ENCODE results near the gene TRIM54.

The TRIM54 gene, protein sequence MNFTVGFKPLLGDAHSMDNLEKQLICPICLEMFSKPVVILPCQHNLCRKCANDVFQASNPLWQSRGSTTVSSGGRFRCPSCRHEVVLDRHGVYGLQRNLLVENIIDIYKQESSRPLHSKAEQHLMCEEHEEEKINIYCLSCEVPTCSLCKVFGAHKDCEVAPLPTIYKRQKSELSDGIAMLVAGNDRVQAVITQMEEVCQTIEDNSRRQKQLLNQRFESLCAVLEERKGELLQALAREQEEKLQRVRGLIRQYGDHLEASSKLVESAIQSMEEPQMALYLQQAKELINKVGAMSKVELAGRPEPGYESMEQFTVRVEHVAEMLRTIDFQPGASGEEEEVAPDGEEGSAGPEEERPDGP

DNA sequence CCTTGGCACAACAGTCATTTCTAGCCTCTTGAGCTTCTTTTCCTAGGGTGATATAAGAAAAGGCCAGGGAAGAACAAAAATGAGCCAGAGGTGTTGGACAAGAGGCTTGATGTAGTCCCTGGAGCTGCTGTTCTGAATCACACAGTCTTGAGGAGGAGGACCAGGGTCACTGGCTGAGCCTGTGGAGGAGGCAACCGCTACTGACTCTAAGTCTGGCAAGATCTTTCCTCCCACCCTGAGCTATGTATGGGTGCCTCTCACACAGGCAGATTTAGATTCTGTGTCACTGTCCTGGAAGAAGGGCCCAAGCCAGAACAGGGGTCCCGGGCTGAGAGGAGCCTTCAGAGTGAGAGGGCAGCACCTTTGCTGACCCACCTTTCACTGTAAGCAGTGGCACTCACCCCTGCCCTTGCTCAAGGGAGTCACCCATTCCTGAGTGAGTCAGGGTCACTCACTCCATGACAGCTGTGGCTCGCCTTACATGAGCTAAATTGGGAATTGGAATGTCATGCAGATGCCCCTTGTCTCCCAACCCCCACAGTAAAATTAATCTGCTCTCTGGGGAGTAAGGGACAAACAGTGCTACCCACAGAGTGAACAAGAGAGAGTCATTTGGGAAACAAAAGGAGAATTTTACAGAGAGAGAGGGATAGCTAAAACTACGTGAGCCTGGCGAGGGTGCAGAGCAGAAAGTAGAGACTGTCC is at the start of gene TRIM54:
Gene TRIM54 (plus strand): TSS at position 575 of the 705 bp plus-strand sequence. CDS start 303 bp downstream, outside the sequence.
- Histone ChIP-seq H3K79me2 (ENCODE audit: control insufficient read depth, insufficient read depth, low read length, unreplicated experiment) (no peaks in the 10 kb centered on the region), H2AFZ (ENCODE audit: low read length, unreplicated experiment) (no peak within 1 kb of the TSS), H3K4me3 (ENCODE audit: low read depth, low read length) (no peak within 1 kb of the TSS), H3K27me3 (ENCODE audit: insufficient read depth, low read length) (peaks cover 13% of the 10 kb centered on the region), H3K4me1 (ENCODE audit: control insufficient read depth, insufficient read depth, low read length, unreplicated experiment) (peaks cover 32% of the 10 kb centered on the region), H3K27ac (ENCODE audit: low read depth, low read length) (no peak within 1 kb of the TSS), H3K36me3 (ENCODE audit: insufficient read depth, low read length) (no peaks in the 10 kb centered on the region)

DNA sequence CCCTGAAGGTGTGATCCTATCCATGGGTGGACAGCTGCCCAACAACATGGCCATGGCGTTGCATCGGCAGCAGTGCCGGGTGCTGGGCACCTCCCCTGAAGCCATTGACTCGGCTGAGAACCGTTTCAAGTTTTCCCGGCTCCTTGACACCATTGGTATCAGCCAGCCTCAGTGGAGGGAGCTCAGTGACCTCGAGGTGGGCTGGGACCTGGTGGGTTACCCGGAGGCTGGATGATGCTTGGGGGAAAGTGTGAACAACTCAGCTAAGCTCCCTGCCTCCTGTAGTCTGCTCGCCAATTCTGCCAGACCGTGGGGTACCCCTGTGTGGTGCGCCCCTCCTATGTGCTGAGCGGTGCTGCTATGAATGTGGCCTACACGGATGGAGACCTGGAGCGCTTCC is 48.9 kb upstream of the TRIM54 start:
- H3K36me3 ChIP-seq (ENCODE audit: insufficient read depth, low read length) = peaks cover 22% of the 10 kb centered on the region; the same call in 1 of the 2 replicates
- no peak overlapping the region for H3K27ac ChIP-seq (ENCODE audit: low read depth, low read length)
- no peak overlapping the region for H3K4me3 ChIP-seq (ENCODE audit: low read depth, low read length)
- no peak overlapping the region for H2AFZ ChIP-seq (ENCODE audit: low read length, unreplicated experiment)
- H3K27me3 ChIP-seq (ENCODE audit: insufficient read depth, low read length) = no peaks in the 10 kb centered on the region
- no peaks in the 10 kb centered on the region for H3K4me1 ChIP-seq (ENCODE audit: control insufficient read depth, insufficient read depth, low read length, unreplicated experiment)
- no peaks in the 10 kb centered on the region for H3K79me2 ChIP-seq (ENCODE audit: control insufficient read depth, insufficient read depth, low read length, unreplicated experiment)

DNA sequence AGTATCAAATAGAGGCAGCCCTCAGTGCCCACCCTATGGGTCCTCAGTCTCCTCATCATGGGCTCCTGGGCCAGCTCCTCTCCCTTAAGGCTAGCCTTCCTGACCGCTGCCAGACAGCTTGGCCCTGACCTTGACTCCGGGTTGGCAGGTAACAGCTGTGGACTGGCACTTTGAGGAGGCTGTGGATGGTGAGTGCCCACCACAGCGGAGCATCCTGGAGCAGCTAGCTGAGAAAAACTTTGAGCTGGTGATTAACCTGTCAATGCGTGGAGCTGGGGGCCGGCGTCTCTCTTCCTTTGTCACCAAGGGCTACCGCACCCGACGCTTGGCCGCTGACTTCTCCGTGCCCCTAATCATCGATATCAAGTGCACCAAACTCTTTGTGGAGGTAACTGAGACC is 46.1 kb upstream of the TRIM54 start:
- H3K27ac ChIP-seq (ENCODE audit: low read depth, low read length) = no peak overlapping the region
- no peak overlapping the region for H2AFZ ChIP-seq (ENCODE audit: low read length, unreplicated experiment)
- H3K36me3 ChIP-seq (ENCODE audit: insufficient read depth, low read length) = peaks cover 26% of the 10 kb centered on the region; the same call in 1 of the 2 replicates
- no peaks in the 10 kb centered on the region for H3K4me1 ChIP-seq (ENCODE audit: control insufficient read depth, insufficient read depth, low read length, unreplicated experiment)
- no peak overlapping the region for H3K4me3 ChIP-seq (ENCODE audit: low read depth, low read length)
- no peaks in the 10 kb centered on the region for H3K79me2 ChIP-seq (ENCODE audit: control insufficient read depth, insufficient read depth, low read length, unreplicated experiment)
- no peaks in the 10 kb centered on the region for H3K27me3 ChIP-seq (ENCODE audit: insufficient read depth, low read length)

DNA sequence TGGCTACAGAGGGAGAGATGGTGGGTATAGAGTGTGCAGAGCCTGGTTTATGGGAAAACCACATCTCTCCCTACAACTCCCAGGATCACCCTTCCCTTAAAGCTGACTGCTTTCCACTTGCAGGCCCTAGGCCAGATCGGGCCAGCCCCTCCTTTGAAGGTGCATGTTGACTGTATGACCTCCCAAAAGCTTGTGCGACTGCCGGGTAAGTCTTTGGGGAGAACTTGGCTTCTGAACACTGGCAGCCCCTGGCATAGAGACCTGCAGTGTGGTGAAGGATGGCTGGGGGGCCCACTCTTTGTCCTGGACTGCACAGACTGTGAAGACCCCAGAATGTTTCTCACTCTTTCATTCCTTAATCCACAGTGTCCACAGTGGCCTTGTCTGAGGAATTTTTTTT is 45.6 kb upstream of the TRIM54 start:
- Histone ChIP-seq H3K4me1 (ENCODE audit: control insufficient read depth, insufficient read depth, low read length, unreplicated experiment) (no peaks in the 10 kb centered on the region), H3K4me3 (ENCODE audit: low read depth, low read length) (no peak overlapping the region), H3K27me3 (ENCODE audit: insufficient read depth, low read length) (no peaks in the 10 kb centered on the region), H3K27ac (ENCODE audit: low read depth, low read length) (no peak overlapping the region), H3K79me2 (ENCODE audit: control insufficient read depth, insufficient read depth, low read length, unreplicated experiment) (no peaks in the 10 kb centered on the region), H2AFZ (ENCODE audit: low read length, unreplicated experiment) (no peak overlapping the region), H3K36me3 (ENCODE audit: insufficient read depth, low read length) (peaks cover 23% of the 10 kb centered on the region; the same call in 1 of the 2 replicates)

DNA sequence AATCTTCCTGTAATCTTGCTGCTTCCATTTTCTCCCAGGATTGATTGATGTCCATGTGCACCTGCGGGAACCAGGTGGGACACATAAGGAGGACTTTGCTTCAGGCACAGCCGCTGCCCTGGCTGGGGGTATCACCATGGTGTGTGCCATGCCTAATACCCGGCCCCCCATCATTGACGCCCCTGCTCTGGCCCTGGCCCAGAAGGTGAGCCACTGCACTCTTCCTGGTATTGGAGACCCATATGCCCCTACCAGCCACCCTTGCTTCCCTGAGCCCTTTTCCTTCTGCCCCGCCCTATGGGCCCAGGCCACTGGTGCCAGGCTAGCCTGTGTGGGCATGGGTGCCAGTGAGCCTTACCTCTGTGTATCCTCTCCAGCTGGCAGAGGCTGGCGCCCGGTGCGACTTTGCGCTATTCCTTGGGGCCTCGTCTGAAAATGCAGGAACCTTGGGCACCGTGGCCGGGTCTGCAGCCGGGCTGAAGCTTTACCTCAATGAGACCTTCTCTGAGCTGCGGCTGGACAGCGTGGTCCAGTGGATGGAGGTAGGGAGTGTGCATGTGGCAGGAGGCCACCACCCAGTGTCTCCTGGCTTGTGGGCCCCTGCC is 44.8 kb upstream of the TRIM54 start:
- Histone ChIP-seq H2AFZ (ENCODE audit: low read length, unreplicated experiment) (no peak overlapping the region), H3K4me1 (ENCODE audit: control insufficient read depth, insufficient read depth, low read length, unreplicated experiment) (no peaks in the 10 kb centered on the region), H3K27me3 (ENCODE audit: insufficient read depth, low read length) (no peaks in the 10 kb centered on the region), H3K36me3 (ENCODE audit: insufficient read depth, low read length) (peaks cover 30% of the 10 kb centered on the region; the same call in 1 of the 2 replicates), H3K79me2 (ENCODE audit: control insufficient read depth, insufficient read depth, low read length, unreplicated experiment) (no peaks in the 10 kb centered on the region), H3K4me3 (ENCODE audit: low read depth, low read length) (no peak overlapping the region), H3K27ac (ENCODE audit: low read depth, low read length) (no peak overlapping the region)

DNA sequence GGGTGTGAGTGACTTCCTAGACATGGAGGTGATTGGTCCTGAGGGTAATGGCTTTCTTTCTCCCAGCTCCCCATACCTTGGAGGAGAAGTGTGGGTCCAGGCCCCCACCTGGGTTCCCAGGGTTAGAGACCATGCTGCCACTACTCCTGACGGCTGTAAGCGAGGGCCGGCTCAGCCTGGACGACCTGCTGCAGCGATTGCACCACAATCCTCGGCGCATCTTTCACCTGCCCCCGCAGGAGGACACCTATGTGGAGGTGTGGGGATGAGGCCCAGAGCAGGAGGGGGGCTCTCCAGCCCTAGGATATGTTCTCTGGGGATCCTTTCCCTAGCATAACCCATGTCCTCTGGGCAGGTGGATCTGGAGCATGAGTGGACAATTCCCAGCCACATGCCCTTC is 43.3 kb upstream of the TRIM54 start:
- Histone ChIP-seq H2AFZ (ENCODE audit: low read length, unreplicated experiment) (no peak overlapping the region), H3K4me1 (ENCODE audit: control insufficient read depth, insufficient read depth, low read length, unreplicated experiment) (no peaks in the 10 kb centered on the region), H3K36me3 (ENCODE audit: insufficient read depth, low read length) (peaks cover 28% of the 10 kb centered on the region; the same call in 1 of the 2 replicates), H3K27me3 (ENCODE audit: insufficient read depth, low read length) (no peaks in the 10 kb centered on the region), H3K79me2 (ENCODE audit: control insufficient read depth, insufficient read depth, low read length, unreplicated experiment) (no peaks in the 10 kb centered on the region), H3K4me3 (ENCODE audit: low read depth, low read length) (no peak overlapping the region), H3K27ac (ENCODE audit: low read depth, low read length) (no peak overlapping the region)

DNA sequence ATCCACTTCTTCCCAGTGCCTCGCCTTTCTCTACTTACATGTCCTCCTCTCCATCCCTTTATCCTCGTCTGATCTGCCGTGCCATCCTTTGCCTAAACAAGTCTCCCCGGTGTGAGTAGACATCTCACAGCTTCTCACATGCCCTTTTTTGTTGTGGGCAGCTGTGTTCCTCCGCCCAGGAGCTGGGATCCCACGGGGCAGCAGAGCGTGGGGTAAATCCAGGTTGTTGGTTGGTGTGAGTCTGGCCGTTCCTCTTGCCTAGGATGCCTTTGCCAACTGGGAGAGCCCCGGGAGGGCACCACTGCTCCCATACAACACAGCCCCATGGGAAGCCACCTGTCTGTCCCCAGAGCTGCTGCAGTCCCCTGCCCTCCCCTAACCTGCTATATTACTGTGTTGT is 41.8 kb upstream of the TRIM54 start:
- H2AFZ ChIP-seq (ENCODE audit: low read length, unreplicated experiment) = no peak overlapping the region
- H3K79me2 ChIP-seq (ENCODE audit: control insufficient read depth, insufficient read depth, low read length, unreplicated experiment) = no peaks in the 10 kb centered on the region
- H3K27ac ChIP-seq (ENCODE audit: low read depth, low read length) = no peak overlapping the region
- no peak overlapping the region for H3K4me3 ChIP-seq (ENCODE audit: low read depth, low read length)
- no peaks in the 10 kb centered on the region for H3K4me1 ChIP-seq (ENCODE audit: control insufficient read depth, insufficient read depth, low read length, unreplicated experiment)
- H3K36me3 ChIP-seq (ENCODE audit: insufficient read depth, low read length) = peaks cover 28% of the 10 kb centered on the region; the same call in 1 of the 2 replicates
- no peaks in the 10 kb centered on the region for H3K27me3 ChIP-seq (ENCODE audit: insufficient read depth, low read length)

DNA sequence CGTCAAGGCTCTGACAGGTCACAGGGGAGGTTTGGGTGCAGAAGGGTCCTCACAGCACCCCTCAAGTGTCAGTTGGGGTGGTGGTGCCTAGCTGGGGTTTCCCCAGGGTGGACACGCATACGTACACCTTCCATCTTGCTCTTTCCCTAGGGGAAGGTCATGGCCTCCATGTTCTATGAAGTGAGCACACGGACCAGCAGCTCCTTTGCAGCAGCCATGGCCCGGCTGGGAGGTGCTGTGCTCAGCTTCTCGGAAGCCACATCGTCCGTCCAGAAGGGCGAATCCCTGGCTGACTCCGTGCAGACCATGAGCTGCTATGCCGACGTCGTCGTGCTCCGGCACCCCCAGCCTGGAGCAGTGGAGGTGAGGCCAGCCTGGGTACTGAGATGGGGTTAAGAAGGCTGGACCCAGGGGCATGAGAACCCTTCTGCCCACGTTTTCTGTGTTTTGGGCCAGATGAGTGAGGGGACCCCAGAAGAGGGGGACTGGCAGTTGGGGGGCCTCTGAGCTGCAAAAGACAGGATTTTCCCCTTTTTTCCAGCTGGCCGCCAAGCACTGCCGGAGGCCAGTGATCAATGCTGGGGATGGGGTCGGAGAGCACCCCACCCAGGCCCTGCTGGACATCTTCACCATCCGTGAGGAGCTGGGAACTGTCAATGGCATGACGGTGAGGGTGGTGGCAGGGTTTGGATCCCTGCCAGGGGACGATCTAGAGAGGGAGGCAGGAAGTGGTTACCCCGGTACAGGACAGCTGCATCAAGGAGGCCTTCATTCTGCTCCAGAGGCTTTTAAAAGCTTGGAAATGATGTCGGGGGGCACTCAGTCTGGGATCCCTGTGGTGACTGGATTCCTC is 40.2 kb upstream of the TRIM54 start:
- Histone ChIP-seq H3K79me2 (ENCODE audit: control insufficient read depth, insufficient read depth, low read length, unreplicated experiment) (no peaks in the 10 kb centered on the region), H3K4me3 (ENCODE audit: low read depth, low read length) (no peak overlapping the region), H3K4me1 (ENCODE audit: control insufficient read depth, insufficient read depth, low read length, unreplicated experiment) (no peaks in the 10 kb centered on the region), H3K27me3 (ENCODE audit: insufficient read depth, low read length) (no peaks in the 10 kb centered on the region), H3K36me3 (ENCODE audit: insufficient read depth, low read length) (peaks cover 21% of the 10 kb centered on the region; the same call in 1 of the 2 replicates), H2AFZ (ENCODE audit: low read length, unreplicated experiment) (no peak overlapping the region), H3K27ac (ENCODE audit: low read depth, low read length) (no peak overlapping the region)

DNA sequence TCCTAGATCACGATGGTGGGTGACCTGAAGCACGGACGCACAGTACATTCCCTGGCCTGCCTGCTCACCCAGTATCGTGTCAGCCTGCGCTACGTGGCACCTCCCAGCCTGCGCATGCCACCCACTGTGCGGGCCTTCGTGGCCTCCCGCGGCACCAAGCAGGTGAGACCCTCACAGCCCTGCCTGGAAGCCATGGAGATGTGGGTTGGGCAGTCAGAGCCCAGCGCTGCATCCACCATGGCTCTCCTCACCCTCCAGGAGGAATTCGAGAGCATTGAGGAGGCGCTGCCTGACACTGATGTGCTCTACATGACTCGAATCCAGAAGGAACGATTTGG is 39.6 kb upstream of the TRIM54 start:
- Histone ChIP-seq H3K36me3 (ENCODE audit: insufficient read depth, low read length) (peaks cover 18% of the 10 kb centered on the region; the same call in 1 of the 2 replicates), H2AFZ (ENCODE audit: low read length, unreplicated experiment) (no peak overlapping the region), H3K27ac (ENCODE audit: low read depth, low read length) (no peak overlapping the region), H3K27me3 (ENCODE audit: insufficient read depth, low read length) (no peaks in the 10 kb centered on the region), H3K4me3 (ENCODE audit: low read depth, low read length) (no peak overlapping the region), H3K4me1 (ENCODE audit: control insufficient read depth, insufficient read depth, low read length, unreplicated experiment) (no peaks in the 10 kb centered on the region), H3K79me2 (ENCODE audit: control insufficient read depth, insufficient read depth, low read length, unreplicated experiment) (no peaks in the 10 kb centered on the region)
